Mesenchymal stem cell (in vitro differentiated cells and primary cell): ENCODE results near the gene ESRP2.

Experiments used
- DNase-seq: peaks from one replicate; pipeline ENCODE4 v3.0.0-alpha.2; 2013
- H2AFZ ChIP-seq: one replicate; pipeline ENCODE4 v1.6.1; 2013; ENCODE audit warnings: low read depth, mild to moderate bottlenecking, control low read depth, inconsistent platforms, low read length, moderate library complexity
- H2AK5ac ChIP-seq: 2 replicates; pipeline ENCODE4 v1.6.1; 2013; ENCODE audit warnings: low read length, moderate library complexity, mild to moderate bottlenecking, inconsistent platforms; ENCODE audit not compliant: severe bottlenecking
- H2BK120ac ChIP-seq: one replicate; pipeline ENCODE4 v1.6.1; 2013; ENCODE audit warnings: low read depth, mild to moderate bottlenecking, inconsistent platforms, low read length, moderate library complexity
- H2BK12ac ChIP-seq, 2 experiments: one replicate each; pipeline ENCODE4 v1.6.1; 2013; ENCODE audit warnings: inconsistent platforms in 2 of 2, low read length in 2 of 2, mild to moderate bottlenecking in 2 of 2, moderate library complexity in 2 of 2, control low read depth in 1 of 2
- H2BK15ac ChIP-seq: one replicate; pipeline ENCODE4 v1.6.1; 2013; ENCODE audit warnings: mild to moderate bottlenecking, low read depth, inconsistent platforms; ENCODE audit not compliant: poor library complexity, severe bottlenecking
- H2BK5ac ChIP-seq: 2 replicates; pipeline ENCODE4 v1.6.1; 2013; ENCODE audit warnings: low read depth, mild to moderate bottlenecking, low read length, control low read depth, inconsistent platforms; ENCODE audit not compliant: poor library complexity, severe bottlenecking
- H3K14ac ChIP-seq, 2 experiments: one replicate each; pipeline ENCODE4 v1.6.1; 2013; ENCODE audit warnings: inconsistent platforms in 2 of 2, low read length in 2 of 2, control low read depth in 1 of 2, mild to moderate bottlenecking in 1 of 2, moderate library complexity in 1 of 2
- H3K18ac ChIP-seq, 2 experiments: one replicate each; pipeline ENCODE4 v1.6.1; 2013; ENCODE audit warnings: inconsistent platforms in 2 of 2, low read length in 2 of 2, control low read depth in 1 of 2, low read depth in 1 of 2, mild to moderate bottlenecking in 1 of 2
- H3K23ac ChIP-seq, 2 experiments: one replicate each; pipeline ENCODE4 v1.6.1; 2013; ENCODE audit warnings: inconsistent platforms in 2 of 2, low read length in 2 of 2, mild to moderate bottlenecking in 2 of 2, moderate library complexity in 2 of 2, control low read depth in 1 of 2
- H3K27ac ChIP-seq: 2 replicates; pipeline ENCODE4 v1.5.1; 2013; ENCODE audit warnings: mild to moderate bottlenecking, moderate library complexity, low read length, control low read depth, inconsistent platforms; ENCODE audit not compliant: poor library complexity, severe bottlenecking
- H3K27me3 ChIP-seq, 2 experiments: 2 replicates each; pipeline versions ENCODE4 v1.6.1 to v1.7.0; 2013; ENCODE audit warnings: low read length in 2 of 2, mild to moderate bottlenecking in 2 of 2, moderate library complexity in 2 of 2, control low read depth in 1 of 2, inconsistent platforms in 1 of 2; ENCODE audit not compliant: control insufficient read depth in 1 of 2, insufficient read depth in 1 of 2
- H3K36me3 ChIP-seq, 2 experiments: 2 replicates each; pipeline versions ENCODE4 v1.6.1 to v1.7.0; 2013; ENCODE audit warnings: low read length in 2 of 2, control low read depth in 1 of 2, inconsistent platforms in 1 of 2, low read depth in 1 of 2, mild to moderate bottlenecking in 1 of 2; ENCODE audit not compliant: insufficient read depth in 2 of 2, control insufficient read depth in 1 of 2
- H3K4ac ChIP-seq, 2 experiments: one replicate each; pipeline ENCODE4 v1.6.1; 2013; ENCODE audit warnings: inconsistent platforms in 2 of 2, low read length in 2 of 2, mild to moderate bottlenecking in 2 of 2, moderate library complexity in 2 of 2, control low read depth in 1 of 2, low read depth in 1 of 2
- H3K4me1 ChIP-seq: 2 replicates; pipeline ENCODE4 v1.6.1; 2013; ENCODE audit warnings: low read depth, low read length, control low read depth; ENCODE audit not compliant: control insufficient read depth, insufficient read depth
- H3K4me2 ChIP-seq: 2 replicates; pipeline ENCODE4 v1.6.1; 2013; ENCODE audit warnings: low read length, mild to moderate bottlenecking, inconsistent platforms; ENCODE audit not compliant: poor library complexity, severe bottlenecking
- H3K4me3 ChIP-seq, 2 experiments: 2 replicates each; pipeline versions ENCODE4 v1.5.1 to v1.7.0; 2013; ENCODE audit warnings: low read length in 2 of 2, mild to moderate bottlenecking in 2 of 2, control low read depth in 1 of 2, low read depth in 1 of 2; ENCODE audit not compliant: insufficient read depth in 1 of 2
- H3K79me1 ChIP-seq: replicated peaks from 2 replicates; pipeline ENCODE4 v1.6.1; 2013; ENCODE audit warnings: mild to moderate bottlenecking, control low read depth, low read length, inconsistent platforms; ENCODE audit not compliant: poor library complexity, severe bottlenecking
- H3K9ac ChIP-seq: 2 replicates; pipeline ENCODE4 v1.7.0; 2013; ENCODE audit warnings: mild to moderate bottlenecking, low read length, moderate library complexity
- H3K9me3 ChIP-seq: 2 replicates; pipeline ENCODE4 v1.7.0; 2013; ENCODE audit warnings: mild to moderate bottlenecking, low read length; ENCODE audit not compliant: control insufficient read depth
- H4K8ac ChIP-seq: one replicate; pipeline ENCODE4 v1.6.1; 2013; ENCODE audit warnings: inconsistent platforms, mild to moderate bottlenecking, low read length, moderate library complexity
- H4K91ac ChIP-seq: one replicate; pipeline ENCODE4 v1.6.1; 2013; ENCODE audit warnings: mild to moderate bottlenecking, low read length, inconsistent platforms
- WGBS: methylation state at CpG from one replicate; pipeline ENCODE4 v1.1.7; 2013; ENCODE audit warnings: mixed read lengths; 5-methylcytosine and 5-hydroxymethylcytosine counted together

Gene ESRP2

GRCh38 chr16:68263559-68264127 lies 27.7 kb upstream of the ESRP2 start:
- Histone ChIP-seq H3K27ac (peak overlapping the region; percentile 86), H3K4me2 (peak overlapping the region; percentile 78), H2BK12ac (peak overlapping the region; percentile 69 to 94), H4K91ac (peak overlapping the region; percentile 99), H4K8ac (peak overlapping the region; percentile 96), H2BK120ac (peak overlapping the region; percentile 87), H3K4me1 (peaks cover 31% of the 10 kb centered on the region), H3K4ac (peak overlapping the region; percentile 66 to 92), H2BK5ac (peak overlapping the region; percentile 73), H2BK15ac (peak overlapping the region; percentile 88), H3K18ac (peak overlapping the region; percentile 94 to 100), H3K36me3 (peaks cover 22% of the 10 kb centered on the region in 2 experiments), H3K9ac (peak overlapping the region; percentile 96), H2AFZ (peak overlapping the region; percentile 96), H3K9me3 (no peaks in the 10 kb centered on the region), H3K4me3 (peak overlapping the region; percentile 96 to 98), H3K79me1 (peaks cover 7% of the 10 kb centered on the region), H3K14ac (peak overlapping the region in 1 of 2 experiments; percentile 93), H3K27me3 (no peaks in the 10 kb centered on the region), H2AK5ac (peak overlapping the region; percentile 85), H3K23ac (peak overlapping the region in 1 of 2 experiments; percentile 62)
- no peak for DNase-seq
- 43% methylated on average over 11 of the region's 11 CpGs for WGBS

- Histone ChIP-seq H3K4me1 (peaks cover 36% of the 10 kb centered on the region), H3K79me1 (peaks cover 18% of the 10 kb centered on the region), H3K4ac (no peak overlapping the region), H3K9ac (no peak overlapping the region), H2BK120ac (no peak overlapping the region), H2AK5ac (peak overlapping the region; percentile 45), H2BK12ac (peak overlapping the region in 1 of 2 experiments; percentile 49), H3K4me3 (no peak overlapping the region), H2BK5ac (peak overlapping the region; percentile 53), H4K8ac (no peak overlapping the region), H3K14ac (no peak overlapping the region), H2AFZ (no peak overlapping the region), H3K4me2 (no peak overlapping the region), H3K23ac (no peak overlapping the region), H3K27me3 (no peaks in the 10 kb centered on the region), H3K18ac (peak overlapping the region in 1 of 2 experiments; percentile 55), H3K36me3 (peaks cover 39 to 43% of the 10 kb centered on the region in 2 experiments), H3K9me3 (no peaks in the 10 kb centered on the region), H4K91ac (no peak overlapping the region), H2BK15ac (no peak overlapping the region), H3K27ac (peak overlapping the region; percentile 99)
- DNase-seq = no peak
- WGBS = 94% methylated on average over 27 of the region's 27 CpGs
These were observed 23.3 kb upstream of the ESRP2 start for GRCh38 chr16:68259007-68259825.

- Histone ChIP-seq H2AK5ac (peak overlapping the region; percentile 98), H2BK12ac (peak overlapping the region; percentile 83 to 87), H4K8ac (peak overlapping the region; percentile 92), H4K91ac (peak overlapping the region; percentile 99), H3K4me3 (no peak overlapping the region), H3K4me2 (peak overlapping the region; percentile 23), H3K4ac (peak overlapping the region; percentile 55 to 96), H3K9ac (peak overlapping the region; percentile 36), H2BK15ac (peak overlapping the region; percentile 70), H3K23ac (no peak overlapping the region), H3K4me1 (peaks cover 30% of the 10 kb centered on the region), H3K27me3 (no peaks in the 10 kb centered on the region), H2AFZ (peak overlapping the region; percentile 16), H2BK120ac (peak overlapping the region; percentile 93), H3K36me3 (peaks cover 49 to 52% of the 10 kb centered on the region in 2 experiments), H3K27ac (peak overlapping the region; percentile 99), H3K18ac (peak overlapping the region; percentile 94 to 96), H3K9me3 (no peaks in the 10 kb centered on the region), H2BK5ac (peak overlapping the region; percentile 94), H3K79me1 (peaks cover 22% of the 10 kb centered on the region), H3K14ac (peak overlapping the region in 1 of 2 experiments; percentile 62)
- WGBS = 41% methylated on average over 13 of the region's 13 CpGs
- DNase-seq = peak; percentile 83
These were observed 22.2 kb upstream of the ESRP2 start for GRCh38 chr16:68257906-68258800.
